Colonic mucosa (tissue), 4 donors: ENCODE measurements around the gene OR4D10. TPM values are rescaled to one million over a fixed set of nuclear protein-coding genes. Genes with fewer than 3 reads are reported as not detected.
A peak's percentile ranks its signal among the peaks of the same experiment; 100 is the strongest.
"Not testable (repeated sequence)": the region's sequence is repeated elsewhere in the genome, so short reads cannot be mapped to it uniquely, and the experiment has no call there.

Source experiments
- DNase-seq: peaks from one replicate; pipeline ENCODE4 v3.0.0-alpha.2; 2020
- H3K27ac ChIP-seq: fragments of 200-600 bp; one replicate; pipeline ENCODE4 v1.8.0; 2021
- H3K27me3 ChIP-seq: fragments of 200-600 bp; one replicate; pipeline ENCODE4 v1.8.0; 2021
- H3K36me3 ChIP-seq: fragments of 200-600 bp; one replicate; pipeline ENCODE4 v1.8.0; 2021
- H3K4me1 ChIP-seq: fragments of 200-600 bp; one replicate; pipeline ENCODE4 v1.8.0; 2021; ENCODE audit warnings: mild to moderate bottlenecking
- H3K4me3 ChIP-seq: fragments of 200-600 bp; one replicate; pipeline ENCODE4 v1.8.0; 2021
- H3K9ac ChIP-seq, 2 donors: one replicate each; pipeline ENCODE4 v1.7.0; 2013; ENCODE audit warnings: control low read depth in 2 of 2, low read depth in 2 of 2, low read length in 2 of 2
- H3K9me3 ChIP-seq: fragments of 200-600 bp; one replicate; pipeline ENCODE4 v1.8.0; 2021
- intact Hi-C: fragments of 100-400 bp; cut with DNase I; formaldehyde crosslinking; loops from one replicate; pipeline ENCODE4 v1.14.1; 2022
- total RNA-seq, 2 donors: library from RNA; stranded (reverse); fragmentation: NEBNext Ultra II Directional in 1 of 2; extraction: Animal tissue kit (Norgen Biotek cat#: 25700) in 1 of 2; gene quantifications; one replicate each; pipeline ENCODE4 v1.2.1, GENCODE V29; 2021
- TF ChIP-seq, protein P1 (sequence below): fragments of 200-600 bp; IDR thresholded peaks from one replicate; pipeline ENCODE4 v1.8.0; 2022; ENCODE audit warnings: antibody characterized with exemption, mild to moderate bottlenecking
- donor health status: healthy.
- donor health status: DM: no; HTN: no; CAD: no.
- donor health status: DM: no; HTN: no; CAD: no.

Gene OR4D10
- total RNA-seq, 2 donors from 2014 or later = not detected

DNA sequence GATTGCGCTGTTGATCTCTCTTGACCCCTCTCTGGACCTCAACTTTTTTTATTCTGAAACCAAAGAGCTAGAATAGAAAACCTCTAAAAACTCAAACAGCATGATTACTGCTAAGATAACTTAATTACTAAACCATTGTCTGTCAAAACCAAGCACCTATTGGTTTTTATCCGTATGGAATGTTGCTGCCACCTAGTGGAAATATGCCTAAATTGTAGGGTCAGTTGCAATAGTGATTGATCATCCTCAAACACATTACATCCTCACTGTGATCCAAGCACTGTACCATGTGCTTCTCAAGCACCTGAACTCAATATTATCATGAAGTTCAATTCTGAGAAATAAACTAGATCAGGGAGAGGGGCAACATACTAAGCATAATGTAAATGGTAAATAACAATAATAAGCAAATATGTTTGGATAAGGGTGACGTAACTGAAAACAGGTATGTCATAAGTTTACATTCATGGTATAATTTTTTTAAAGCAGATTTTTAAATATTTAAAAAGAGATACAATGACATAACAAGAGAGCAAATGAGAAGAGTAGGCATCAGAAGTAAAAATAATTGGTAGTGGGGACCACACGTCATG is 43.1 kb upstream of the OR4D10 start:
- intact Hi-C loops = loop anchor here (5.0 to 10.0 kb wide), 2 partner anchors 145 to 223 kb away; no protein-coding TSS in a partner anchor
- H3K9ac ChIP-seq = no peak overlapping the region
- TF ChIP-seq, protein P1, sequence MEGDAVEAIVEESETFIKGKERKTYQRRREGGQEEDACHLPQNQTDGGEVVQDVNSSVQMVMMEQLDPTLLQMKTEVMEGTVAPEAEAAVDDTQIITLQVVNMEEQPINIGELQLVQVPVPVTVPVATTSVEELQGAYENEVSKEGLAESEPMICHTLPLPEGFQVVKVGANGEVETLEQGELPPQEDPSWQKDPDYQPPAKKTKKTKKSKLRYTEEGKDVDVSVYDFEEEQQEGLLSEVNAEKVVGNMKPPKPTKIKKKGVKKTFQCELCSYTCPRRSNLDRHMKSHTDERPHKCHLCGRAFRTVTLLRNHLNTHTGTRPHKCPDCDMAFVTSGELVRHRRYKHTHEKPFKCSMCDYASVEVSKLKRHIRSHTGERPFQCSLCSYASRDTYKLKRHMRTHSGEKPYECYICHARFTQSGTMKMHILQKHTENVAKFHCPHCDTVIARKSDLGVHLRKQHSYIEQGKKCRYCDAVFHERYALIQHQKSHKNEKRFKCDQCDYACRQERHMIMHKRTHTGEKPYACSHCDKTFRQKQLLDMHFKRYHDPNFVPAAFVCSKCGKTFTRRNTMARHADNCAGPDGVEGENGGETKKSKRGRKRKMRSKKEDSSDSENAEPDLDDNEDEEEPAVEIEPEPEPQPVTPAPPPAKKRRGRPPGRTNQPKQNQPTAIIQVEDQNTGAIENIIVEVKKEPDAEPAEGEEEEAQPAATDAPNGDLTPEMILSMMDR = peak; percentile 73
- H3K4me1 ChIP-seq = no peaks in the 10 kb centered on the region
- H3K27me3 ChIP-seq = no peaks in the 10 kb centered on the region
- no peak overlapping the region for H3K27ac ChIP-seq
- DNase-seq = peak; percentile 49
- H3K9me3 ChIP-seq = no peaks in the 10 kb centered on the region
- no peaks in the 10 kb centered on the region for H3K36me3 ChIP-seq
- no peak overlapping the region for H3K4me3 ChIP-seq

DNA sequence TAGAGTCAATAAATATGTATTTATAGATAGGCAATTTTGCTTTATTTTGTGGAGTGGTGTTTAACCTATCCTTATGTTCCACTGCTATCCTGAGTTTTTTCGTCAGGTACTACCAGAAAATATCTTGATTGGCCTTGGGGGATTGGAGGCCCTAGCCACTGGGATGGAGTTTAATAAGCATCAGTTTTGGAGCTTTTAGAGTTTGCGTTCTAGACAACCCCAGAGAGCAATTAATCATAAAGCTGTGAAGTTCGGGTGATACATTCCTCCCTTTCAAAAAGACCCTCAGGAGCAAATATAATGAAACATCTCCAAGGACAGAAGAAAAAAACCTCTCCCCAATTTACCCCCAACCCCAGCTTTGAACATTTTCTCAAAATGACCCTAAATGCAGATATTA is 36.9 kb upstream of the OR4D10 start, which contains the start of gene OR5A1:
Gene OR5A1, plus strand, starts transcription at position 301 of the 400 bp plus-strand sequence. CDS start 6,700 bp downstream, outside the sequence.
- H3K4me1 ChIP-seq = no peaks in the 10 kb centered on the region
- H3K27me3 ChIP-seq = no peaks in the 10 kb centered on the region
- TF ChIP-seq, protein P1 = no peak
- H3K9ac ChIP-seq = no peak within 1 kb of the TSS
- intact Hi-C loops = no loop called here
- H3K4me3 ChIP-seq = no peak within 1 kb of the TSS
- H3K9me3 ChIP-seq = no peaks in the 10 kb centered on the region
- no peak for DNase-seq
- H3K27ac ChIP-seq = no peak within 1 kb of the TSS
- no peaks in the 10 kb centered on the region for H3K36me3 ChIP-seq

DNA sequence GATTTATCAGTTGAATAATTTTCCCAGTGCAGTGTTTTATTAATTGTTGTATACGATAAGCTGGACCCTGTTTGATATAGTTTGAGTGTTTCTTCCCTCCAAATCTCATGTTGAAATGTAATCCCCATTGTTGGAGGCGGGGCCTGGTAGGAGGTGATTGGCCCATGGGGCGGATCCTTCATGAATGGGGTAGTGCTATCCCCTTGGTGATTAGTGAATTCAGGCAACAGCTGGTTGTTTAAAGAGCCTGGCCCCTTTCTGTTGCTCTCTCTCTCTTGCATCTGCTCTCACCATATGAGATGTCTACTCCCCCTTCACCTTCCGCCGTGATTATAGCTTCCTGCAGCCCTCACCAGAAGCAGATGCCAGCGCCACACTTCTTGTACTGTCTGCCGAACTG is 35.3 kb upstream of the OR4D10 start:
- Histone ChIP-seq H3K27ac (no peak overlapping the region), H3K36me3 (no peaks in the 10 kb centered on the region), H3K9me3 (no peaks in the 10 kb centered on the region), H3K27me3 (no peaks in the 10 kb centered on the region), H3K9ac (no peak overlapping the region), H3K4me1 (no peaks in the 10 kb centered on the region), H3K4me3 (no peak overlapping the region)
- no peak for DNase-seq
- intact Hi-C loops = no loop called here
- TF ChIP-seq, protein P1 = no peak

DNA sequence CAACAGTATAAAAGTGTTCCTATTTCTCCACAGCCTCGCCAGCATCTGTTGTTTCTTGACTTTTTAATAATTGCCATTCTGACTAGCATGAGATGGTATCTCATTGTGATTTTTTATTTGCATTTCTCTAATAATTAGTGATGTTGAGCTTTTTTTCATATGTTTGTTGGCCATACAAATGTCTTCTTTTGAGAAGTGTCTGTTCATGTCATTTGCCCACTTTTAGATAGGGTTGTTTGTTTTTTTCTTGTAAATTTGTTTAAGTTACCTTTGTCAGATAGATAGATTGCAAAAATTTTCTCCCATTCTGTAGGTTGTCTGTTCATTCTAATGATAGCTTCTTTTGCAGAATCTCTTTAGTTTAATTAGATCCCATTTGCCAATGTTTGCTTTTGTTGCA is 27.5 kb upstream of the OR4D10 start:
- H3K4me3 ChIP-seq, H3K27ac ChIP-seq, H3K36me3 ChIP-seq, intact Hi-C loops, H3K9me3 ChIP-seq, H3K4me1 ChIP-seq, H3K27me3 ChIP-seq, H3K9ac ChIP-seq, DNase-seq: not testable (repeated sequence)

DNA sequence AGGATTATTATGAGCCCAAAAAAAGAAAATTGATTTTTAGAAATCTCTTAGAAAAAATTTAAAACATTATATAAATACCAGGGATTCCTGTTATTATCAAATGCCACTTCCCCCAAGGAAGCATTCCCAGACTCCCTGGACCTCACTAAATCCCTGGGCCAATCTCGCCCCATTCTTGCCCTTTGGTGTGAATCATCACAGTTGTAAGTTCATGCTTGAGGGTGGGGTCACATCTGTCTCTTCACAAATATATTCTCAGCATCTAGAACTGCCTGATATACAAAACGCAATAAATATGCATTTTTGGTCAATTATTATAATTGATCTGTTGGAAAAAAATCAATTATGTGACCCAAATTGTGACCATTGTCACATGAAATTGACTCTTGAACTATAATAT is 24.6 kb upstream of the OR4D10 start:
- Histone ChIP-seq H3K9ac (no peak overlapping the region), H3K4me3 (no peak overlapping the region), H3K9me3 (no peaks in the 10 kb centered on the region), H3K27ac (no peak overlapping the region), H3K4me1 (no peaks in the 10 kb centered on the region), H3K36me3 (no peaks in the 10 kb centered on the region), H3K27me3 (no peaks in the 10 kb centered on the region)
- no peak for DNase-seq
- TF ChIP-seq, protein P1 = no peak
- intact Hi-C loops = no loop called here

DNA sequence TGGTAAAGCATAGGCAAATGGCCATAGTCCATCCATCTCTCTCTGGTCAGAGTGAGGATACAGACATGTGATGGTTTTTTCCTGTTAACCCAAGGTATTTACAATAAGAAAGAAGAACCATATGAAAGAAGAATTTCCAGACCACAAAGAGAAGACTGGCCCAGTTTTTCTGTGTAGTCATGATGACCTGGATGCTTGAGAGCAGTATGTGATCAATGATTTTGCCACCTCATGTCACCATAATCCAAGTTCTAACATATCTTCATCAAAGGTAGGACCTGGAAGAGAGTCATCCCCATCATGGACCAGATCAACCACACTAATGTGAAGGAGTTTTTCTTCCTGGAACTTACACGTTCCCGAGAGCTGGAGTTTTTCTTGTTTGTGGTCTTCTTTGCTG is 16.5 kb upstream of the OR4D10 start, which contains the start of gene OR4D6:
Gene OR4D6, plus strand, starts transcription at position 301 of the 400 bp plus-strand sequence. Its CDS starts 0 bp downstream, at position 301.
- intact Hi-C loops = no loop called here
- Histone ChIP-seq H3K27ac (no peak within 1 kb of the TSS), H3K9me3 (no peaks in the 10 kb centered on the region), H3K27me3 (no peaks in the 10 kb centered on the region), H3K9ac (no peak within 1 kb of the TSS), H3K4me3 (no peak within 1 kb of the TSS), H3K36me3 (no peaks in the 10 kb centered on the region), H3K4me1 (no peaks in the 10 kb centered on the region)
- TF ChIP-seq, protein P1 = no peak
- DNase-seq = no peak
